ENCODE results near the gene SORCS2.
A peak's percentile ranks its signal among the peaks of the same experiment; 100 is the strongest.

SORCS2 gene

DNA sequence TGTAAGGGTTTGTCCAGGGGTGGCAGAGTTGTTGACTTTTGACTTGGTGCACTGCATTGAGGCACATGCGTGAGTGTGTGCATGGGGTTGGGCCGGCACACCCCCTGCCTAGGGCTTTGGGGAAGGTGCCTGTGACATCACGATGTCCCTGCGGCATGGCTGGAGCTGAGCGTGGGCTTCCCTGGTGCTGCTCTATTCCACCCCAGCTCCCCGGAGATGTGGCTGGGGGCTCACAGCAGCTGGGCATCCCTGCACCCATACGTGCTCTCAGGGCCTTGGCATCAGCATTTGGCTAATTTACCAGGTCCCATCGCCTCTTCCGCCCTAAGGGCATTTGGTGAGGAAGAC is 236.7 kb downstream of the SORCS2 start:
- DNase-seq (ENCODE audit: low read depth): no peak

- no peak for DNase-seq (ENCODE audit: low read depth)
Observed at GRCh38 chr4:7429601-7430078, 237.3 kb downstream of the SORCS2 start.

DNA sequence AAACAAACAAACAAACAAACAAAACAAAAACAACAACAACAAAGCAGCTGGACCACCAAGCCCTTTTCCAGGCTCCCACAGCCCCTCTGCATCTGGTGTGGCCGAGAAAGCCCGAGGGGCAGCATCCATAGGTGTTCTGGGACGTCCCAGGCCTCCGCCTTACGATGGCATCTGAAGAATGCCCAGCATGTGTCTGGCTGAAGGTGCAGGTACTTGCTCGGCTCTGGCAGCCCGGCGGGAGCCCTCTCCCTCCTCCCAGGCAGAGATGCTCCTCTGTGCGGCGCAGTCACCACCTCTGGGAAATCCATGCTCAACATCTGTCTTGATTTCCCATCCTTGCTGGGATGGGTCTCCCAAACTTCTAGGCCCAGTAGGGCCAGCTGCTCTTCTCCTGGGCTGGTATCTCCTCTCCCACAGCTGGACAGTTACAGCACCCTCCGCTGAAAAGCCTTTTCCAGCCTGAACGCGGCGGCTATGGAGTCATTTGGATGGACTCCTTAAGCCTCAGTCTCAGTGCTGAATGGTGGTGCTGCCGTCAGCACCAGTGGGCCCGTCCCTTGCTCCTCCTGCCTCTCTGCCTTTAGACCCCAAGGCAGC is 238.1 kb downstream of the SORCS2 start:
- no peak for DNase-seq (ENCODE audit: low read depth)

GRCh38 chr4:7430965-7431695 is 238.8 kb downstream of the SORCS2 start:
- DNase-seq (ENCODE audit: low read depth): no peak

- DNase-seq (ENCODE audit: low read depth): no peak
Observed at GRCh38 chr4:7431696-7432530, 239.6 kb downstream of the SORCS2 start.

GRCh38 chr4:7432531-7433375 is 240.4 kb downstream of the SORCS2 start:
- DNase-seq (ENCODE audit: low read depth): no peak

GRCh38 chr4:7433376-7434140 is 241.2 kb downstream of the SORCS2 start:
- no peak for DNase-seq (ENCODE audit: low read depth)

GRCh38 chr4:7434141-7434765 is 241.9 kb downstream of the SORCS2 start:
- DNase-seq (ENCODE audit: low read depth): no peak

DNA sequence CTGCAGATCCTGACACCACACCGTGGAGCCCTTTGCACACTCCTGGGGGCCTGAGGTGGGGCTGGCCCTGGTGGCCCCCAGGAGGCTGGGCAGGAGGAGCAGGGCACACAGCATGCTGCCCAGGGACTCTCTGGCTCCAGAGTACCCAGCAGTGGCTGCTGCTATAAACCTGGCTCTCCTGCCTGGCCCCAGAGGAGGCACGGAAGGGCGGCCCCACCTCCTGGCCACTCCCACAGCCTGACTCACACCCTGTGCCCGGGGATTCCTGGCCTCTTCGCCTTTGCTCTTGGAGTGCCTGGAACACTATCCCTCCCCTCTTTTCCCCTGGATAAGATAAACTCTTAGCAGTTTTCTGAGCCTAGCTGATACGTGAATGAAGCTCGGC is 242.4 kb downstream of the SORCS2 start, which contains the start of gene PSAPL1:
Gene PSAPL1, minus strand, starts transcription at position 165 of the 385 bp plus-strand sequence. Its CDS starts 51 bp downstream, at position 114.
- peak; percentile 41 for DNase-seq (ENCODE audit: low read depth)

GRCh38 chr4:7435471-7436061 is 243.2 kb downstream of the SORCS2 start:
- peak; percentile 62 for DNase-seq (ENCODE audit: low read depth)

DNA sequence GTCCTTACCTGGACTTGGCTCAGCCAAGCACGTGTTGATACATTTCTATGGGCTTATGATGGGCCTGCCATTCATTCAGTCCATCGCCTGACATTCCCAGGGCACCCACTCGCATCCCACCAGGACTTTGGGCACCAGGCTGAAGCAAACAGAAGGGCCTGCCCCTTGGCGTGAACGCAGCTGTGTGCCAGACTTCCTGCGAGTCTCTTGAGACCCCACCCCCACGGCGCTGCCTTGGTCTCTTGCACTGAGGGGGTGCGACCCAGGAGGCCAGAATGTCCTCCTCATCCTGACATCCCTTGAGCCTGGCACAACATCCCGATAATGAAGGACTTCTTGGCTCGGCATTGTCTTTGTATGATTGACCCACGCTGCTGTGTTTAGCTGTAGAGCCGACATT is 243.9 kb downstream of the SORCS2 start:
- DNase-seq (ENCODE audit: low read depth): no peak

DNA sequence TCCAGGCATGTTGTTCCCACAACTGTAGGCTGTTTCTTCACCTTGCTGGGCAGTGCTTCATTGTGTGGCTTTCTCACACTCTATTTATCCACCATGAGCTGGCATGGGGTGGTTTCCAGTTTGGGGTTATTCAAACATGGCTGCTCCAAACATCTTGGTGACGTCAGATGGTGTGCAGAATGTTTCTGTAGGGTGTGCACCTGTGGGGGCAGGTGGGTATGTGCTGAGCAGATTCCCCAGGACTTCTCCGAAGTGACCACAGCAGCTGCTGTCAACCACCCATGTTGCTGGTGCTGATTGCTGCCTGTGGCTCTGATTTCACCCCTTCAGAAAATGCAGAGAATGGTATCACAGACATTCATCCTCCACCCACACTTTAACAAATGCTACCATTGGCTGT is 247.4 kb downstream of the SORCS2 start:
- DNase-seq (ENCODE audit: low read depth): no peak

DNA sequence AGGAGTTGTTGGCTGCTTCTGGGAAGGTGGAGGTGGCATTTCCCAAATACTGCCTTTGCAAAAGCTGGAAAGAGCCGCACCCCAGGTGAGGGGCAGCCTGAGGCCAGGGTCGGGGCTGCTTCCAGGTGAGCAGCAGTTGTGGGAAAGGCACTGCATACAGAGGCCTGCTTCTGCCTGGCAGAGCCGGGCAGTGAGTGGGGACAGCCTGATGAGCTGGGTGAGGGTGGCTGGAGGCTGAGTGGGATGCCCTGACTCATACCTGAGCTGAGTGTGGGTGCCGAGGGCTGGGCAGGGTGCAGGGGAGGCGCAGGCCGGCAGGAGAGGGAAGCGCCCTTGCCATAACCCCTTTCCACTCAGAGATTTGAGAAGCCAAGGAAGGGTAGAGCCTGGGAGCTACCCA is 248.9 kb downstream of the SORCS2 start:
- no peak for DNase-seq (ENCODE audit: low read depth)

DNA sequence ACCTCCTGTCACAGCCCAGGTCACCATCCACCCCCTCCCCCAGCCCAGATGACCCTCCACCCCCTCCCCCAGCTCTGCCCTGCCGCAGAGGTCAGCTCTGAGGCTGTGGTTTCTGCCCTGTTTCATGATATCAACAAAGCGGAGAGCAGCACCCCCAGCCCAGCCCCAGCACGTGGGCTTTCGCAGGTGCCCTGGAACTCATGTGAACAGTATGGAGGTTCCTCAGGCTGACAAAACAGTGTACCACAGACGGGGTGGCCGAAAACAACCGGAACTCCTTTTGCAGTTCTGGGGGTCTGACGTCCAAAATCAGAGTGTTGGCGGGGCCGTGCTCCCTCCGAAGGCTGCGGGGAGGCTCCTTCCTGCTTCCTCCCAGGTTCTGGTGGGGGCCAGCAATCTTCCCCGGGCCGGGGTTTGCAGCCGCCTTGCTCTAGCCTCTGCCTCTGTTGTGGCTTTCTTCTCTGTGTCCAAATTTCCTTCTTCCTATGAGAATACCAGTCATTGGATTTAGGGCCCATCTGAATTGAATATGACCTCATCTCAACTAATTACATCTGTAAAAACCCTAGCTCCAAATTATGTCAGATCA is 250.3 kb downstream of the SORCS2 start:
- DNase-seq (ENCODE audit: low read depth): no peak

GRCh38 chr4:7444314-7444713 is 252.0 kb downstream of the SORCS2 start:
- no peak for DNase-seq (ENCODE audit: low read depth)

- no peak for DNase-seq (ENCODE audit: low read depth)
Observed at GRCh38 chr4:7444731-7445130, 252.4 kb downstream of the SORCS2 start.

- no peak for DNase-seq (ENCODE audit: low read depth)
Observed at GRCh38 chr4:7447236-7447635, 254.9 kb downstream of the SORCS2 start.

- DNase-seq (ENCODE audit: low read depth): no peak
Observed at GRCh38 chr4:7448036-7448435, 255.7 kb downstream of the SORCS2 start.

DNA sequence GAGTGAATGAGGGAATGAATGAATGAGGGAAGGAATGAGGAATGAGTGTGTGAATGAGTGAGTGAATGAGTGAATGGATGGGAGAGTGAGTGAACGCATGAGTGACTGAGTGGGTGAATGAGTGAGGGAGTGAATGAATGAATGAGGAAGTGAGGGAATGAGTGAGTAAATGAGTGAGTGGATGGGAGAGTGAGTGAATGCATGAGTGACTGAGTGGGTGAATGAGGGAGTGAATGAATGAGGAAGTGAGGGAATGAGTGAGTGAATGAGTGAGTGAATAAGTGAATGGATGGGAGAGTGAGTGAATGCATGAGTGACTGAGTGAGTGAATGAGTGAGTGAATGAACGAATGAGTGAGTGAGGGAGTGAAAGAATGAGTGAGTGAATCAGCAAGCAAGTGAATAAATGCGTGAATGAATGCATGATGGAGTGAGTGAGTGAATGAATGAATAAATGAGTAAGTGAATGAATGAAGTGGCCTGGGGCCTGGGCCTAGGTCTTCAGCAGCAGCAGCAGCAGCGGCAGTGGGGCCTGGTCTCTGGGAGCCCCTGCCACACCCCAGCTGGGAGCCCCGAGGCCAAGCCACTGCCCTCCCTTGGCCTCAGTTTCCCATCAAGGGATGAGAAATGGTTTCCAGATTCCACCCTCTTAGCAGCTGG is 258.6 kb downstream of the SORCS2 start:
- no peak for DNase-seq (ENCODE audit: low read depth)

Measured in amniotic epithelial cell (primary cell).